ENCODE results near the gene RSL24D1.

DNA sequence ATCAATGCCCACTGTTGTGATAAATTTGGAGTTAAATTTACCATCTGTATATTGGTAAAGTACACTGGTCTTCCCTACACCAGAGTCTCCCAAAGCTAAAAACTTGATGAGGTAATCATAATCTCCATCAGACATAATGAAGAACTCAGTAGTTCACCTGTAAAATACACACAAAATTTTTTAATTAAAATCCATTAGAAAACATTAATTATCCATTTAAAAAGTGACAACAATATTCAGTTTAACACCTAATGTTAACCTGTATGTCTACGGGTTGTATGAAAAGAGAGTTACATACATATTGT is 38.0 kb upstream of the RSL24D1 start:
- TF ChIP-seq EZH2phosphoT487 (IDR thresholded peaks at IDR 0.05; ENCODE audit: low read depth, severe bottlenecking, unreplicated experiment) (no peak), CTCF (IDR thresholded peaks at IDR 0.05; ENCODE audit: poor library complexity) (no peak)
